Measurements from ENCODE around the gene TLE5. TPM values are rescaled to one million over a fixed set of nuclear protein-coding genes. Genes with fewer than 3 reads are reported as not detected.

Gene TLE5
- polyA plus RNA-seq, 3 donors = 27.5 to 309 (median 34.4) TPM

GRCh38 chr19:3064011-3064330 lies 1.7 kb upstream of the TLE5 start:
- Histone ChIP-seq H4K20me1 (ENCODE audit: insufficient read depth, low read length) (peaks cover 20% of the 10 kb centered on the region), H3K4me1 (ENCODE audit: control insufficient read depth in 1 of 2, insufficient read depth in 2 of 2, low read length in 2 of 2) (peaks cover 22 to 31% of the 10 kb centered on the region in 2 donors), H3K4me2 (replicated peaks; ENCODE audit: extremely low read depth, low read length, poor library complexity, severe bottlenecking) (no peak overlapping the region), H2AFZ (ENCODE audit: insufficient read depth, low read depth, low read length, poor library complexity, severe bottlenecking) (no peak overlapping the region), H3K9ac (ENCODE audit: insufficient read depth, low read length, poor library complexity, severe bottlenecking) (no peak overlapping the region), H3K9me3 (replicated peaks in 1 of 2; ENCODE audit: control insufficient read depth in 1 of 2, insufficient read depth in 1 of 2, low read length in 2 of 2) (no peaks in the 10 kb centered on the region), H3K36me3 (replicated peaks in 1 of 2; ENCODE audit: control insufficient read depth in 1 of 2, insufficient read depth in 2 of 2, low read length in 2 of 2) (peaks cover 9 to 11% of the 10 kb centered on the region in 2 donors), H3K27me3 (ENCODE audit: control insufficient read depth in 2 of 2, insufficient read depth in 2 of 2, low read length in 2 of 2) (no peaks in the 10 kb centered on the region), H3K4me3 (replicated peaks in 1 of 3; ENCODE audit: low read depth in 2 of 3, low read length in 3 of 3) (no peak overlapping the region), H3K27ac (ENCODE audit: low read depth in 1 of 2, low read length in 2 of 2) (no peak overlapping the region), H3K79me2 (ENCODE audit: insufficient read depth, low read length) (peaks cover 31% of the 10 kb centered on the region)
- H3K4me1 Mint-ChIP-seq = peaks cover 21% of the 10 kb centered on the region
- H3K4me3 Mint-ChIP-seq = no peak overlapping the region
- peaks cover 7 to 11% of the 10 kb centered on the region in 2 donors for H3K36me3 Mint-ChIP-seq
- 100% methylated on average over 1 of the region's 7 CpGs for WGBS (ENCODE audit: insufficient coverage)
- peaks cover 10 to 25% (median 14%) of the 10 kb centered on the region in 3 donors for H3K27me3 Mint-ChIP-seq (ENCODE audit: low read depth in 3 of 3)
- no peak for TF ChIP-seq CTCF (IDR thresholded peaks at IDR 0.05)
- no peak for DNase-seq
- no peak overlapping the region for H3K27ac Mint-ChIP-seq
- peaks cover 0 to 1% (median 0%) of the 10 kb centered on the region in 7 donors for H3K9me3 Mint-ChIP-seq
- intact Hi-C loops (cut with micrococcal nuclease) = no loop called here

GRCh38 chr19:3061182-3062161 lies 823 bp downstream of the TLE5 start:
- Histone ChIP-seq H3K27me3 (ENCODE audit: control insufficient read depth in 2 of 2, insufficient read depth in 2 of 2, low read length in 2 of 2) (no peaks in the 10 kb centered on the region), H3K4me3 (replicated peaks in 1 of 3; ENCODE audit: low read depth in 2 of 3, low read length in 3 of 3) (peak overlapping the region; percentile 87 to 90 (median 87)), H3K9ac (ENCODE audit: insufficient read depth, low read length, poor library complexity, severe bottlenecking) (peak overlapping the region; percentile 70), H3K4me1 (ENCODE audit: control insufficient read depth in 1 of 2, insufficient read depth in 2 of 2, low read length in 2 of 2) (peaks cover 22 to 31% of the 10 kb centered on the region in 2 donors), H3K9me3 (replicated peaks in 1 of 2; ENCODE audit: control insufficient read depth in 1 of 2, insufficient read depth in 1 of 2, low read length in 2 of 2) (no peaks in the 10 kb centered on the region), H3K36me3 (replicated peaks in 1 of 2; ENCODE audit: control insufficient read depth in 1 of 2, insufficient read depth in 2 of 2, low read length in 2 of 2) (peaks cover 32 to 36% of the 10 kb centered on the region in 2 donors), H3K79me2 (ENCODE audit: insufficient read depth, low read length) (peaks cover 45% of the 10 kb centered on the region), H2AFZ (ENCODE audit: insufficient read depth, low read depth, low read length, poor library complexity, severe bottlenecking) (peak overlapping the region; percentile 67), H4K20me1 (ENCODE audit: insufficient read depth, low read length) (peaks cover 45% of the 10 kb centered on the region), H3K27ac (ENCODE audit: low read depth in 1 of 2, low read length in 2 of 2) (peak overlapping the region; percentile 71 to 73), H3K4me2 (replicated peaks; ENCODE audit: extremely low read depth, low read length, poor library complexity, severe bottlenecking) (peak overlapping the region; percentile 86)
- TF ChIP-seq CTCF (IDR thresholded peaks at IDR 0.05) = peak; percentile 31
- Mint-ChIP-seq H3K36me3 (peaks cover 27 to 35% of the 10 kb centered on the region in 2 donors), H3K9me3 (no peaks in the 10 kb centered on the region), H3K4me3 (peak overlapping the region; percentile 71 to 76), H3K4me1 (peaks cover 21% of the 10 kb centered on the region), H3K27ac (peak overlapping the region in 3 of 7 donors; percentile 58 to 78 (median 77)), H3K27me3 (ENCODE audit: low read depth in 3 of 3) (peaks cover 2 to 6% (median 6%) of the 10 kb centered on the region in 3 donors)
- 1% methylated on average over 50 of the region's 88 CpGs for WGBS (ENCODE audit: insufficient coverage)
- intact Hi-C loops (cut with micrococcal nuclease) = no loop called here
- peak in 1 of 3 donors; percentile 16 for DNase-seq
